ENCODE results near the gene PHTF2.

DNA sequence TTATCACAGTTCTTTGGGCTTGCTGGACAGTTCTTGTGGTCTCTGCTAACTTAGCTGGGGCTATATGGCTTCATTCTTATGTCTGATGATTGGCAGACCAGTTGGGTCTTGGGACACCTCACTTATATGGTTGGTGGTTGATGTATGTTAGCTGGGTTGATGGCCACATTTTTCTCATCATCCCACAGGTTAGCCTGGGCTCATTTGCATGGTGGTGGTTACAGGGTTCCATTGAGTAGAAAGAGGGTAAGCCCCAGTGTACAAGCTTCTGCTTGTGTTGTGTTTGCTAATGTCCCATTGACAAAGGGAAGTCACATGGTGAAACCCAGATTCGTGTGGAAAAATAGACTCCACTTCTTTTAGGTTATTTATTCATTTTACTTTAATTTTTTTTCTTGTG is 41.0 kb upstream of the PHTF2 start:
- TF ChIP-seq EP300 (IDR thresholded peaks at IDR 0.05; ENCODE audit: low read depth) (no peak), CTCF (IDR thresholded peaks at IDR 0.05) (no peak), POLR2AphosphoS5 (IDR thresholded peaks at IDR 0.05) (no peak), POLR2A (IDR thresholded peaks at IDR 0.05) (no peak)

All from transverse colon (tissue), 4 donors.